ENCODE results near the gene ANKHD1. TPM values are rescaled to one million over a fixed set of nuclear protein-coding genes. Genes with fewer than 3 reads are reported as not detected.

Gene ANKHD1
- total and polyA plus RNA-seq, 2 donors (not counting 1 experiment from before 2014, with no cell fraction given), result 45.4 to 74.5 TPM

DNA sequence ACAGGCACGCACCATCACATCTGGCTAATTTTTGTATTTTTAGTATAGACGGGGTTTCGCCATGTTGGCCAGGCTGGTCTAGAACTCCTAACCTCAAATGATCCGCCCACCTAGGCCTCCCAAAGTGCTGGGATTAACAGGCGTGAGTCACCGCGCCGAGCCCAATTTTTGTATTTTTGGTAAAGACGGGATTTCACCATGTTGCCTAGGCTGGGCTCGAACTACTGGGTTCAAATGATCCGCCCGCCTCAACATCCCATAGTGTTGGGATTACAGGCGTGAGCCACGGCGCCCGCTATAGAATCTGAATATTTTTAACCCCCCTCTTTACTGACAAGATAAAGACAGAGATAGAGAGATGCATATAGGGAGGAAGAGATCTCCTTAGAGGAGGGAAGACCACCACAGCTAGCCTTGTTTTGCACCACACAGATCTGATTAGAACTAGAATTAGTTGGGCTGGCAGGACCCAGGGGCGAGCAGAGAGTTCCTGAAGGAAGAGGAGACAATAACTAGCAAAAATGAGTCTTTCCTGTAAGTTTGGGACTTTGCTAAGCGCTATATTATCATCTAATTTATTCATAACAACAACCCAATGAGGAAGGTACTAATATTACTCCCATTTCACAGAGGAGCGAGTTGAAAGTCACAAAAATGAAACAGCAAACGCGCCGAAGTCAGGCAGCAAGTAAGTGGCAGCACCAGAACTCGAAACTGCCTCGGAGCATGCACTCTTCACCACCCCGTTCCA is 1.5 kb upstream of the ANKHD1 start:
- no peaks in the 10 kb centered on the region for H3K36me3 ChIP-seq (ENCODE audit: control insufficient read depth, insufficient read depth, low read length)
- H3K4me2 ChIP-seq (ENCODE audit: extremely low read depth, insufficient read depth, low read length), result peak overlapping the region; percentile 97
- peaks cover 35% of the 10 kb centered on the region for H3K79me2 ChIP-seq (ENCODE audit: control insufficient read depth, insufficient read depth, low read length)
- peak overlapping the region; percentile 72 to 99 (median 87) for H3K4me3 ChIP-seq (replicated peaks in 1 of 4; ENCODE audit: control extremely low read depth in 1 of 4, insufficient read depth in 1 of 4, low read depth in 3 of 4, low read length in 4 of 4)
- TF ChIP-seq, protein P1, sequence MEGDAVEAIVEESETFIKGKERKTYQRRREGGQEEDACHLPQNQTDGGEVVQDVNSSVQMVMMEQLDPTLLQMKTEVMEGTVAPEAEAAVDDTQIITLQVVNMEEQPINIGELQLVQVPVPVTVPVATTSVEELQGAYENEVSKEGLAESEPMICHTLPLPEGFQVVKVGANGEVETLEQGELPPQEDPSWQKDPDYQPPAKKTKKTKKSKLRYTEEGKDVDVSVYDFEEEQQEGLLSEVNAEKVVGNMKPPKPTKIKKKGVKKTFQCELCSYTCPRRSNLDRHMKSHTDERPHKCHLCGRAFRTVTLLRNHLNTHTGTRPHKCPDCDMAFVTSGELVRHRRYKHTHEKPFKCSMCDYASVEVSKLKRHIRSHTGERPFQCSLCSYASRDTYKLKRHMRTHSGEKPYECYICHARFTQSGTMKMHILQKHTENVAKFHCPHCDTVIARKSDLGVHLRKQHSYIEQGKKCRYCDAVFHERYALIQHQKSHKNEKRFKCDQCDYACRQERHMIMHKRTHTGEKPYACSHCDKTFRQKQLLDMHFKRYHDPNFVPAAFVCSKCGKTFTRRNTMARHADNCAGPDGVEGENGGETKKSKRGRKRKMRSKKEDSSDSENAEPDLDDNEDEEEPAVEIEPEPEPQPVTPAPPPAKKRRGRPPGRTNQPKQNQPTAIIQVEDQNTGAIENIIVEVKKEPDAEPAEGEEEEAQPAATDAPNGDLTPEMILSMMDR (conservative IDR thresholded peaks at IDR 0.05 in 1 of 2, IDR thresholded peaks at IDR 0.05 in 1 of 2; ENCODE audit: low read depth in 1 of 2, low read length in 2 of 2), result no peak
- no peak for TF ChIP-seq EZH2 (IDR thresholded peaks at IDR 0.05; ENCODE audit: low read length, missing control alignments)
- H4K20me1 ChIP-seq (ENCODE audit: control insufficient read depth, extremely low read depth, insufficient read depth, low read length), result no peaks in the 10 kb centered on the region
- no peaks in the 10 kb centered on the region for H3K27me3 ChIP-seq (ENCODE audit: control insufficient read depth, insufficient read depth, low read length)
- peak overlapping the region; percentile 62 for H3K27ac ChIP-seq (ENCODE audit: insufficient read depth, low read length)
- no peak for DNase-seq (ENCODE audit: low read depth in 2 of 2)
- peak overlapping the region; percentile 99 for H2AFZ ChIP-seq (ENCODE audit: low read length)
- no peaks in the 10 kb centered on the region for H3K9me3 ChIP-seq (ENCODE audit: control insufficient read depth, insufficient read depth, low read depth, low read length)
- H3K9ac ChIP-seq (ENCODE audit: insufficient read depth, low read length), result peak overlapping the region; percentile 70
- peaks cover 2% of the 10 kb centered on the region for H3K4me1 ChIP-seq (ENCODE audit: control insufficient read depth, extremely low read depth, insufficient read depth, low read length)

DNA sequence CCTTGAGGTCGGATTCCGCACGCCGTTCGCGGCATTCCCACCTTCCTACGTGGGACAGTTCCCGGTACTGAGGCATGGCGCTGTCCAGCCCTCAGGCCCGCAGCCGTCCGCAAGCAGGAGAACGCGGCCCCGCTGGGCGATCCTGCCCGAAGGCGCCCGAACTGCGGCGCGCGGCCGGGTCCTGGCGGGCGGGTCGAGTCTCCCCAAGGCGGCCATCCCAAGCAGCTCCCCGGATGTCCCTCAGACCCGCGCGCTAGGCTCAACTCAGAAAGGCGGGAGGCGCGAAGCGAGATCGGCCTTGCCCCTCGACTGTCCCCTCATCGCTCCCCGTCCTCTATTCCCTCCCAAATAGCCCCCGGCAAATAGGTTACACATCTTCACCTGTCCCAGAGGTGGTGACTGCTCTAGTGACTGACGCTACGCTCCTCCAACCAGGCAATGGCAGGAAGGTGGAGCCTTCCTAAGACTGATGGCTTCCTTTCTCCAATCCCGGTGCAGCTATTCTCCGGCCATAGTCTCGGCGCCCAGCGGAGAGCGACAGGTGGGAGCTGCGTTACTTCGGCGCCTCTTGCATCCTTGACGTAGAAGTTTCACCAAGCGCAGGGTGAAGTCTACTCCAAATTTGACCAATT is 787 bp upstream of the ANKHD1 start:
- peak; percentile 98 for DNase-seq (ENCODE audit: low read depth in 2 of 2)
- peak overlapping the region; percentile 97 for H3K4me2 ChIP-seq (ENCODE audit: extremely low read depth, insufficient read depth, low read length)
- no peaks in the 10 kb centered on the region for H3K27me3 ChIP-seq (ENCODE audit: control insufficient read depth, insufficient read depth, low read length)
- peaks cover 42% of the 10 kb centered on the region for H3K79me2 ChIP-seq (ENCODE audit: control insufficient read depth, insufficient read depth, low read length)
- peaks cover 2% of the 10 kb centered on the region for H3K4me1 ChIP-seq (ENCODE audit: control insufficient read depth, extremely low read depth, insufficient read depth, low read length)
- no peaks in the 10 kb centered on the region for H3K36me3 ChIP-seq (ENCODE audit: control insufficient read depth, insufficient read depth, low read length)
- H3K27ac ChIP-seq (ENCODE audit: insufficient read depth, low read length), result peak overlapping the region; percentile 62
- TF ChIP-seq EZH2 (IDR thresholded peaks at IDR 0.05; ENCODE audit: low read length, missing control alignments), result no peak
- TF ChIP-seq, protein P1 (conservative IDR thresholded peaks at IDR 0.05 in 1 of 2, IDR thresholded peaks at IDR 0.05 in 1 of 2; ENCODE audit: low read depth in 1 of 2, low read length in 2 of 2), result no peak
- H3K4me3 ChIP-seq (replicated peaks in 1 of 4; ENCODE audit: control extremely low read depth in 1 of 4, insufficient read depth in 1 of 4, low read depth in 3 of 4, low read length in 4 of 4), result peak overlapping the region; percentile 72 to 99 (median 87)
- peak overlapping the region; percentile 70 for H3K9ac ChIP-seq (ENCODE audit: insufficient read depth, low read length)
- no peaks in the 10 kb centered on the region for H4K20me1 ChIP-seq (ENCODE audit: control insufficient read depth, extremely low read depth, insufficient read depth, low read length)
- peak overlapping the region; percentile 99 for H2AFZ ChIP-seq (ENCODE audit: low read length)
- no peaks in the 10 kb centered on the region for H3K9me3 ChIP-seq (ENCODE audit: control insufficient read depth, insufficient read depth, low read depth, low read length)

DNA sequence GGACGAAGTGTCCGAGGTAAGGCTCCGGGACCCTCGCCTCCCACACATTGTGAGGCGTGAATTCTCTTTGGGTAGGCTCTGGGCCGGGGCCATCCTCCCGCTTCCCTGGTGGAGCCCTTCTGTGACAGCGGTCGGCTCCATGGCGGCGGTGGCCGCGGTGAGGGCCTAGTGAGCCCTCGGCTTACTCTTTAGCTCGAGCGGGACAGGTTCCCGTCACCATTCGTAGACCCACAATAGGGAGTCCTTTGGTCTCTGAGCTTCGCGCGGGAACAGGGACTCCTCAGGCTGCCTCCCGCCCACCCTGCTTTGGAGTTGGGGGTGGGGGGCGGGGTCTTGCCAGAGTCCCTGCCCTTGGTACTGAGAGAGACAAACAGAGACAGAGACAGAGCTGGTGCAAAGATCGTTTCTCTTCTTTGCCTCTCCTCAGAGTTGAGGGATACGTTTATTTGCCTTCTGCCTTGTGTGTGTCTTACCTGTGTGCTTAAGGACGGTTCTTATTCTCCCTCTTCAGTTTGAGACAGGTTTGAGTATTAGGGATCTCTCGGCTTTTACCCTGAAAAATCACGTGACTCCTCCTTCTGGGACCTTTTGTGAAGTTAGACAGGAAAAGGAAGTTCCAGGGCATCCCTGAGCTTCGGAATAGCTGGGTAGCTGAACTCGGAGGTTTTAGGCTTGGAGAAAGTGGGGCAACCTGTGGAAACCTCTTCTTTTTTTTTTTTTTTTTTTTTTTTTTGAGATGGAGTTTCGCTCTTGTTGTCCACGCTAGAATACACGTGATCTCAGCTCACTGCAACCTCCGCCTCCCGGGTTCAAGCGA is 833 bp downstream of the ANKHD1 start:
- TF ChIP-seq, protein P1 (conservative IDR thresholded peaks at IDR 0.05 in 1 of 2, IDR thresholded peaks at IDR 0.05 in 1 of 2; ENCODE audit: low read depth in 1 of 2, low read length in 2 of 2), result no peak
- no peak for TF ChIP-seq EZH2 (IDR thresholded peaks at IDR 0.05; ENCODE audit: low read length, missing control alignments)
- Histone ChIP-seq H4K20me1 (ENCODE audit: control insufficient read depth, extremely low read depth, insufficient read depth, low read length) (no peaks in the 10 kb centered on the region), H3K9ac (ENCODE audit: insufficient read depth, low read length) (peak overlapping the region; percentile 93), H3K4me1 (ENCODE audit: control insufficient read depth, extremely low read depth, insufficient read depth, low read length) (peaks cover 2% of the 10 kb centered on the region), H3K4me2 (ENCODE audit: extremely low read depth, insufficient read depth, low read length) (peak overlapping the region; percentile 76), H3K4me3 (replicated peaks in 1 of 4; ENCODE audit: control extremely low read depth in 1 of 4, insufficient read depth in 1 of 4, low read depth in 3 of 4, low read length in 4 of 4) (peak overlapping the region; percentile 50 to 99 (median 80)), H3K9me3 (ENCODE audit: control insufficient read depth, insufficient read depth, low read depth, low read length) (no peaks in the 10 kb centered on the region), H2AFZ (ENCODE audit: low read length) (peak overlapping the region; percentile 51), H3K79me2 (ENCODE audit: control insufficient read depth, insufficient read depth, low read length) (peaks cover 57% of the 10 kb centered on the region), H3K36me3 (ENCODE audit: control insufficient read depth, insufficient read depth, low read length) (no peaks in the 10 kb centered on the region), H3K27me3 (ENCODE audit: control insufficient read depth, insufficient read depth, low read length) (no peaks in the 10 kb centered on the region), H3K27ac (ENCODE audit: insufficient read depth, low read length) (peak overlapping the region; percentile 87)
- DNase-seq (ENCODE audit: low read depth in 2 of 2), result peak; percentile 41 to 50

Data from fibroblast of lung (primary cell).